Liver (tissue), 9 donors: ENCODE data around the gene CLASP2. TPM values are rescaled to one million over a fixed set of nuclear protein-coding genes. Genes with fewer than 3 reads are reported as not detected.

Source experiments
- DNase-seq: peaks from one replicate; pipeline ENCODE4 v3.0.0-alpha.2; 2017; ENCODE audit warnings: low spot score
- H3K27ac ChIP-seq, 2 donors: one replicate each; pipeline ENCODE4 v1.7.0; 2013; ENCODE audit warnings: inconsistent platforms in 2 of 2, low read length in 2 of 2, control low read depth in 1 of 2, low read depth in 1 of 2, mild to moderate bottlenecking in 1 of 2
- H3K27me3 ChIP-seq, 4 donors: one replicate each; pipeline versions ENCODE4 v1.6.1 to v1.7.0; 2013; ENCODE audit warnings: low read length in 3 of 4, inconsistent platforms in 1 of 4, mild to moderate bottlenecking in 1 of 4, moderate library complexity in 1 of 4; ENCODE audit not compliant: control insufficient read depth in 4 of 4, insufficient read depth in 4 of 4
- H3K36me3 ChIP-seq, 4 donors: one replicate each; pipeline versions ENCODE4 v1.6.1 to v1.7.0; 2013; ENCODE audit warnings: low read length in 3 of 4, mild to moderate bottlenecking in 3 of 4, low read depth in 1 of 4, moderate library complexity in 1 of 4; ENCODE audit not compliant: control insufficient read depth in 4 of 4, insufficient read depth in 3 of 4
- H3K4me1 ChIP-seq, 4 donors: one replicate each; pipeline versions ENCODE4 v1.6.1 to v1.7.0; 2013; ENCODE audit warnings: low read length in 3 of 4, mild to moderate bottlenecking in 3 of 4, moderate library complexity in 1 of 4; ENCODE audit not compliant: control insufficient read depth in 4 of 4, insufficient read depth in 4 of 4
- H3K4me3 ChIP-seq, 3 donors: one replicate each; pipeline versions ENCODE4 v1.6.1 to v1.7.0; 2013; ENCODE audit warnings: low read length in 3 of 3, control low read depth in 1 of 3, low read depth in 1 of 3, mild to moderate bottlenecking in 1 of 3
- H3K9ac ChIP-seq, 2 donors: one replicate each; pipeline ENCODE4 v1.7.0; 2013; ENCODE audit warnings: low read length in 2 of 2, mild to moderate bottlenecking in 2 of 2, moderate library complexity in 2 of 2, control low read depth in 1 of 2, low read depth in 1 of 2
- H3K9me3 ChIP-seq, 4 donors: one replicate each; pipeline versions ENCODE4 v1.6.1 to v1.7.0; 2013; ENCODE audit warnings: low read length in 3 of 4; ENCODE audit not compliant: control insufficient read depth in 4 of 4
- ATF3 ChIP-seq: IDR thresholded peaks from 2 replicates; pipeline ENCODE4 v1.6.1; 2016; ENCODE audit warnings: antibody characterized with exemption
- CTCF ChIP-seq: fragments of 150-350 bp; IDR thresholded peaks from 2 replicates; pipeline ENCODE4 v1.5.1; 2017; ENCODE audit warnings: improper control_type of control experiment, low read depth, low read length; ENCODE audit not compliant: missing input control
- EGR1 ChIP-seq, 2 donors: IDR thresholded peaks; 2 replicates each; pipeline ENCODE4 v1.6.1; 2016 to 2018; ENCODE audit warnings: antibody characterized with exemption in 2 of 2, low read depth in 2 of 2
- FOXA1 ChIP-seq: IDR thresholded peaks from 2 replicates; pipeline ENCODE4 v1.6.1; 2016; ENCODE audit warnings: antibody characterized with exemption
- FOXA2 ChIP-seq: IDR thresholded peaks from 2 replicates; pipeline ENCODE4 v1.6.1; 2016; ENCODE audit warnings: antibody characterized with exemption
- GABPA ChIP-seq, 2 donors: IDR thresholded peaks in 1 of 2; conservative IDR thresholded peaks in 1 of 2; 2 replicates each; pipeline ENCODE4 v1.6.1; 2016; ENCODE audit warnings: antibody characterized with exemption in 2 of 2, mild to moderate bottlenecking in 1 of 2, moderate library complexity in 1 of 2
- HNF4A ChIP-seq, 2 donors: conservative IDR thresholded peaks; 2 replicates each; pipeline ENCODE4 v1.6.1; 2016; ENCODE audit warnings: antibody characterized with exemption in 2 of 2, mild to moderate bottlenecking in 2 of 2
- HNF4G ChIP-seq: IDR thresholded peaks from 2 replicates; pipeline ENCODE4 v1.6.1; 2016; ENCODE audit warnings: antibody characterized with exemption
- JUND ChIP-seq, 2 donors: IDR thresholded peaks; 2 replicates each; pipeline ENCODE4 v1.6.1; 2016; ENCODE audit warnings: antibody characterized with exemption in 2 of 2
- MAX ChIP-seq: IDR thresholded peaks from 2 replicates; pipeline ENCODE4 v1.6.1; 2016; ENCODE audit warnings: antibody characterized with exemption
- NR2F2 ChIP-seq: IDR thresholded peaks from 2 replicates; pipeline ENCODE4 v1.6.1; 2016; ENCODE audit warnings: antibody characterized with exemption
- RAD21 ChIP-seq, 2 donors: IDR thresholded peaks; 2 replicates each; pipeline ENCODE4 v1.6.1; 2016; ENCODE audit warnings: antibody characterized with exemption in 2 of 2, mild to moderate bottlenecking in 2 of 2
- REST ChIP-seq: IDR thresholded peaks from 2 replicates; pipeline ENCODE4 v1.6.1; 2016; ENCODE audit warnings: antibody characterized with exemption, mild to moderate bottlenecking
- RXRA ChIP-seq, 2 donors: IDR thresholded peaks; 2 replicates each; pipeline ENCODE4 v1.6.1; 2017 to 2018; ENCODE audit warnings: antibody characterized with exemption in 2 of 2, mild to moderate bottlenecking in 1 of 2
- SP1 ChIP-seq: IDR thresholded peaks from 2 replicates; pipeline ENCODE4 v1.6.1; 2018; ENCODE audit warnings: antibody characterized with exemption, mild to moderate bottlenecking
- TAF1 ChIP-seq: conservative IDR thresholded peaks from 2 replicates; pipeline ENCODE4 v1.6.1; 2016; ENCODE audit warnings: antibody characterized with exemption, mild to moderate bottlenecking
- YY1 ChIP-seq: IDR thresholded peaks from 2 replicates; pipeline ENCODE4 v1.6.1; 2016; ENCODE audit warnings: antibody characterized with exemption, mild to moderate bottlenecking
- ZBTB33 ChIP-seq: IDR thresholded peaks from 2 replicates; pipeline ENCODE4 v1.6.1; 2016; ENCODE audit warnings: antibody characterized with exemption
- WGBS: extraction: QIAGEN DNeasy Blood & Tissue Kit; methylation state at CpG from one replicate; pipeline ENCODE4 v1.1.7; 2013; 5-methylcytosine and 5-hydroxymethylcytosine counted together
- polyA plus RNA-seq, 2 donors: library from polyadenylated mRNA; stranded (reverse) in 1 of 2; unstranded in 1 of 2; fragments of 200-250 nt in 1 of 2; fragments of >200 nt in 1 of 2; fragmentation: Nextera tagmentation in 1 of 2; extraction: Ambion mirVana in 1 of 2; gene quantifications; one replicate each; pipeline versions ENCODE4 v1.2.1 to v1.2.3, GENCODE V29; 2013 to 2015
- total RNA-seq, 2 donors: library from RNA; depleted of rRNA; stranded (reverse); fragments of >200 nt; gene quantifications; one replicate each; pipeline ENCODE4 v1.2.3, GENCODE V29; 2014
- donor health status: healthy.
- donor health status: healthy.
- donor health status: healthy.
- donor health status: healthy.
- donor health status: healthy.

The CLASP2 gene
- total and polyA plus RNA-seq, 4 donors: 3.7 to 27.6 (median 17.3) TPM

- TF ChIP-seq ATF3 (no peak), CTCF (no peak), EGR1 (IDR thresholded peaks at IDR 0.05; ENCODE audit: low read depth in 2 of 2) (no peak), RXRA (IDR thresholded peaks at IDR 0.05) (no peak), SP1 (no peak), JUND (IDR thresholded peaks at IDR 0.05) (no peak), RAD21 (IDR thresholded peaks at IDR 0.05) (no peak), REST (no peak), ZBTB33 (no peak), FOXA1 (no peak), HNF4G (no peak), TAF1 (no peak), YY1 (no peak), FOXA2 (no peak), HNF4A (conservative IDR thresholded peaks at IDR 0.05) (no peak), NR2F2 (no peak), GABPA (IDR thresholded peaks at IDR 0.05 in 1 of 2, conservative IDR thresholded peaks at IDR 0.05 in 1 of 2) (no peak), MAX (no peak)
- WGBS: 84% methylated on average over 3 of the region's 3 CpGs
- H3K4me1 ChIP-seq: no peaks in the 10 kb centered on the region
- H3K4me3 ChIP-seq: no peak overlapping the region
- H3K9me3 ChIP-seq: no peaks in the 10 kb centered on the region
- H3K27ac ChIP-seq: no peak overlapping the region
- peaks cover 2 to 12% (median 8%) of the 10 kb centered on the region in 4 donors for H3K36me3 ChIP-seq
- no peak overlapping the region for H3K9ac ChIP-seq
- DNase-seq: no peak
- H3K27me3 ChIP-seq: no peaks in the 10 kb centered on the region
Measured at GRCh38 chr3:33586402-33586801, 131.7 kb downstream of the CLASP2 start.

GRCh38 chr3:33582234-33582633 lies 135.8 kb downstream of the CLASP2 start:
- H3K36me3 ChIP-seq: peaks cover 0 to 11% (median 6%) of the 10 kb centered on the region in 4 donors
- H3K9ac ChIP-seq: no peak overlapping the region
- DNase-seq: no peak
- H3K4me3 ChIP-seq: no peak overlapping the region
- no peaks in the 10 kb centered on the region for H3K4me1 ChIP-seq
- no peaks in the 10 kb centered on the region for H3K9me3 ChIP-seq
- H3K27me3 ChIP-seq: no peaks in the 10 kb centered on the region
- WGBS: 97% methylated on average over 3 of the region's 3 CpGs
- H3K27ac ChIP-seq: no peak overlapping the region
- TF ChIP-seq SP1: no peak
- TF ChIP-seq FOXA1: no peak
- TF ChIP-seq EGR1 (IDR thresholded peaks at IDR 0.05; ENCODE audit: low read depth in 2 of 2): no peak
- TF ChIP-seq CTCF: no peak
- no peak for TF ChIP-seq HNF4G
- TF ChIP-seq ATF3: no peak
- TF ChIP-seq HNF4A (conservative IDR thresholded peaks at IDR 0.05): no peak
- no peak for TF ChIP-seq NR2F2
- TF ChIP-seq TAF1: no peak
- no peak for TF ChIP-seq REST
